ENCODE data around the gene FLT4.

FLT4 gene

GRCh38 chr5:180603076-180603594 is 46.3 kb downstream of the FLT4 start:
- no peak for DNase-seq

- DNase-seq: no peak
Observed at GRCh38 chr5:180602481-180603075, 46.8 kb downstream of the FLT4 start.

- DNase-seq: peak; percentile 25
Observed at GRCh38 chr5:180601591-180602480, 47.6 kb downstream of the FLT4 start.

GRCh38 chr5:180600554-180601041 is 48.8 kb downstream of the FLT4 start:
- DNase-seq: peak; percentile 33

GRCh38 chr5:180599981-180600553 is 49.3 kb downstream of the FLT4 start:
- DNase-seq: peak; percentile 33

- DNase-seq: peak; percentile 13
Observed at GRCh38 chr5:180599590-180599914, 49.8 kb downstream of the FLT4 start.

GRCh38 chr5:180598797-180599589 is 50.4 kb downstream of the FLT4 start:
- DNase-seq: peak; percentile 25

- peak; percentile 45 for DNase-seq
Observed at GRCh38 chr5:180598316-180598701, 51.1 kb downstream of the FLT4 start.

- DNase-seq: peak; percentile 17
Observed at GRCh38 chr5:180596668-180597231, 52.6 kb downstream of the FLT4 start.

- peak; percentile 32 for DNase-seq
Observed at GRCh38 chr5:180596115-180596667, 53.2 kb downstream of the FLT4 start.

- no peak for DNase-seq
Observed at GRCh38 chr5:180595381-180596114, 53.9 kb downstream of the FLT4 start.

GRCh38 chr5:180595046-180595379 is 54.4 kb downstream of the FLT4 start:
- DNase-seq: no peak

GRCh38 chr5:180594311-180595045 is 54.9 kb downstream of the FLT4 start:
- no peak for DNase-seq

GRCh38 chr5:180593446-180594206 is 55.8 kb downstream of the FLT4 start:
- DNase-seq: no peak

- DNase-seq: no peak
Observed at GRCh38 chr5:180592176-180592575, 57.2 kb downstream of the FLT4 start.

- DNase-seq: no peak
Observed at GRCh38 chr5:180591311-180591887, 58.0 kb downstream of the FLT4 start, which contains the start of gene SCGB3A1. SCGB3A1 (minus strand) TSS chr5:180591499; CDS start chr5:180591462, 37 bp downstream.

- no peak for DNase-seq
Observed at GRCh38 chr5:180590543-180591310, 58.7 kb downstream of the FLT4 start.

- no peak for DNase-seq
Observed at GRCh38 chr5:180589771-180590542, 59.4 kb downstream of the FLT4 start.
